SK-N-SH (cell line): ENCODE measurements around the gene FAAP20. TPM values are rescaled to one million over a fixed set of nuclear protein-coding genes. Genes with fewer than 3 reads are reported as not detected.

Experiments
- CTCF ChIA-PET: fragments of 300-600, 350-600 bp; formaldehyde crosslinking; extraction: SDS; loops from one replicate; lab custom pipeline; 2021; lab: Yijun Ruan, JAX
- POLR2A ChIA-PET: fragments of 350-600 bp; sonication (Branson Sonifier 250); formaldehyde crosslinking; extraction: SDS; loops from one replicate; lab custom pipeline; 2020; ENCODE audit warnings: antibody characterized with exemption, inconsistent platforms; lab: Yijun Ruan, JAX
- DNase-seq: peaks from one replicate; pipeline ENCODE4 v3.0.0; 2012
- H2AFZ ChIP-seq: fragments of 200-600 bp; sonication (generic); 2 replicates; pipeline ENCODE4 v1.8.1; 2016; ENCODE audit warnings: antibody characterized with exemption, mild to moderate bottlenecking, low read depth
- H3F3A ChIP-seq: fragments of 200-600 bp; sonication (generic); replicated peaks from 2 replicates; pipeline ENCODE3; 2016; ENCODE audit warnings: antibody characterized with exemption, mild to moderate bottlenecking; ENCODE audit not compliant: insufficient read depth
- H3K27ac ChIP-seq, 2 experiments: fragments of 200-500 bp in 1 of 2; fragments of 200-600 bp in 1 of 2; sonication (Bioruptor generic) in 1 of 2; sonication (generic), shearing (Covaris generic) in 1 of 2; 2 replicates each; pipeline versions ENCODE4 v1.5.1 to v1.6.1; 2014 to 2016; ENCODE audit warnings: low read depth in 2 of 2, inconsistent platforms in 1 of 2, low read length in 1 of 2, mild to moderate bottlenecking in 1 of 2, mixed read lengths in 1 of 2
- H3K27me3 ChIP-seq: fragments of 200-600 bp; sonication (generic), shearing (Covaris generic); 2 replicates; pipeline ENCODE4 v1.6.1; 2016; ENCODE audit warnings: mixed run types; ENCODE audit not compliant: insufficient read depth
- H3K36me3 ChIP-seq, 2 experiments: fragments of 200-500 bp in 1 of 2; fragments of 200-600 bp in 1 of 2; sonication (Bioruptor generic) in 1 of 2; sonication (generic) in 1 of 2; replicated peaks in 1 of 2; 2 replicates each; pipeline versions ENCODE3 to v1.5.1; 2014 to 2016; ENCODE audit warnings: low read length in 1 of 2, mild to moderate bottlenecking in 1 of 2; ENCODE audit not compliant: insufficient read depth in 2 of 2, control insufficient read depth in 1 of 2
- H3K4me1 ChIP-seq, 2 experiments: fragments of 200-500 bp in 1 of 2; fragments of 200-600 bp in 1 of 2; sonication (Bioruptor generic) in 1 of 2; sonication (generic), shearing (Covaris generic) in 1 of 2; 2 replicates each; pipeline versions ENCODE4 v1.5.1 to v1.6.1; 2014 to 2016; ENCODE audit warnings: low read depth in 1 of 2, low read length in 1 of 2, mixed run types in 1 of 2; ENCODE audit not compliant: insufficient read depth in 2 of 2, control insufficient read depth in 1 of 2
- H3K4me2 ChIP-seq: fragments of 200-600 bp; sonication (generic), shearing (Covaris generic); 2 replicates; pipeline ENCODE4 v1.6.1; 2017; ENCODE audit warnings: mixed run types
- H3K4me3 ChIP-seq, 2 experiments: fragments of 200-500 bp in 1 of 2; fragments of 200-600 bp in 1 of 2; sonication (Bioruptor generic) in 1 of 2; sonication (generic), shearing (Covaris generic) in 1 of 2; 2 replicates each; pipeline versions ENCODE4 v1.5.1 to v1.8.1; 2014 to 2016; ENCODE audit warnings: low read depth in 2 of 2, inconsistent platforms in 1 of 2, low read length in 1 of 2, mild to moderate bottlenecking in 1 of 2, mixed read lengths in 1 of 2, moderate library complexity in 1 of 2
- H3K79me2 ChIP-seq: fragments of 200-600 bp; sonication (generic); 2 replicates; pipeline ENCODE4 v1.8.1; 2017; ENCODE audit warnings: mild to moderate bottlenecking; ENCODE audit not compliant: insufficient read depth
- H3K9ac ChIP-seq: fragments of 200-600 bp; sonication (generic); 2 replicates; pipeline ENCODE4 v1.6.1; 2017; ENCODE audit warnings: mixed run types
- H3K9me2 ChIP-seq: fragments of 200-600 bp; sonication (generic); 2 replicates; pipeline ENCODE4 v1.6.1; 2017; ENCODE audit warnings: mixed run types
- H3K9me3 ChIP-seq: fragments of 200-600 bp; sonication (generic); 2 replicates; pipeline ENCODE4 v1.6.1; 2017; ENCODE audit warnings: mixed run types, mild to moderate bottlenecking, moderate library complexity
- H4K20me1 ChIP-seq: fragments of 200-600 bp; sonication (generic); 2 replicates; pipeline ENCODE4 v1.6.1; 2017; ENCODE audit warnings: mild to moderate bottlenecking, mixed run types; ENCODE audit not compliant: insufficient read depth
- EP300 ChIP-seq, 2 experiments: IDR thresholded peaks; 2 replicates each; pipeline versions ENCODE4 v1.4.0 to v1.6.1; 2012; ENCODE audit warnings: borderline replicate concordance in 1 of 2, low read depth in 1 of 2, low read length in 1 of 2
- EZH2phosphoT487 ChIP-seq: fragments of 200-600 bp; sonication (generic); IDR thresholded peaks from 2 replicates; pipeline ENCODE4 v1.6.1; 2017; ENCODE audit warnings: low read depth, mixed run types, mild to moderate bottlenecking, antibody characterized with exemption, moderate library complexity, borderline replicate concordance
- FOSL2 ChIP-seq: IDR thresholded peaks from 2 replicates; pipeline ENCODE4 v1.4.0; 2012; ENCODE audit warnings: low read depth, mild to moderate bottlenecking, moderate library complexity, borderline replicate concordance
- FOXJ3 ChIP-seq: sonication (generic); formaldehyde crosslinking; IDR thresholded peaks from 2 replicates; pipeline ENCODE4 v1.5.1; 2020; ENCODE audit warnings: mild to moderate bottlenecking, missing genetic modification reagents
- FOXM1 ChIP-seq: IDR thresholded peaks from 2 replicates; pipeline ENCODE4 v1.4.0; 2012; ENCODE audit warnings: low read depth, mild to moderate bottlenecking
- GABPA ChIP-seq: IDR thresholded peaks from 2 replicates; pipeline ENCODE4 v1.4.0; 2012; ENCODE audit warnings: low read depth, mild to moderate bottlenecking
- IRF3 ChIP-seq: fragments of 150-350 bp; IDR thresholded peaks from 2 replicates; pipeline ENCODE4 v1.6.1; 2016; ENCODE audit warnings: mild to moderate bottlenecking, low read depth, low read length
- MAX ChIP-seq: IDR thresholded peaks from 2 replicates; pipeline ENCODE4 v1.4.0; 2012; ENCODE audit warnings: low read depth
- RAD21 ChIP-seq: IDR thresholded peaks from 2 replicates; pipeline ENCODE4 v1.6.1; 2012; ENCODE audit warnings: mild to moderate bottlenecking, low read length
- RCOR1 ChIP-seq: fragments of 150-350 bp; IDR thresholded peaks from 2 replicates; pipeline ENCODE4 v1.6.1; 2017; ENCODE audit warnings: antibody characterized with exemption, low read length
- RXRA ChIP-seq: IDR thresholded peaks from 2 replicates; pipeline ENCODE4 v1.4.0; 2012; ENCODE audit warnings: low read depth, mild to moderate bottlenecking, borderline replicate concordance
- SIN3A ChIP-seq: IDR thresholded peaks from 2 replicates; pipeline ENCODE4 v1.6.1; 2012; ENCODE audit warnings: low read depth, mild to moderate bottlenecking, low read length, moderate library complexity, borderline replicate concordance
- YY1 ChIP-seq: IDR thresholded peaks from 2 replicates; pipeline ENCODE4 v1.4.0; 2012; ENCODE audit warnings: low read depth, mild to moderate bottlenecking
- WGBS: methylation state at CpG from one replicate; pipeline ENCODE4 v1.1.6; 2017; ENCODE audit warnings: low lambda C conversion rate; 5-methylcytosine and 5-hydroxymethylcytosine counted together
- polyA plus RNA-seq, 3 experiments: library from polyadenylated mRNA; depleted of rRNA; stranded (reverse); fragments of >200 nt; gene quantifications; 2 replicates each; pipeline ENCODE4 v1.2.3, GENCODE V29; 2012
- TF ChIP-seq, protein P1 (sequence below): fragments of 200-600 bp; sonication (generic); IDR thresholded peaks from 2 replicates; pipeline ENCODE4 v1.6.1; 2017; ENCODE audit warnings: antibody characterized with exemption, mild to moderate bottlenecking, moderate library complexity
- TF ChIP-seq, protein P2 (sequence below): IDR thresholded peaks from 2 replicates; pipeline ENCODE4 v1.6.1; 2012; ENCODE audit warnings: mild to moderate bottlenecking, low read depth, low read length, moderate library complexity

Gene FAAP20
- polyA plus RNA-seq, 1 of the 3 experiments (the other 2 are of a cell fraction) = 58.3 TPM

GRCh38 chr1:2158272-2158671, 36.3 kb downstream of the FAAP20 start:
- no peak for DNase-seq
- Histone ChIP-seq H3K4me1 (no peaks in the 10 kb centered on the region), H3F3A (no peaks in the 10 kb centered on the region), H4K20me1 (no peaks in the 10 kb centered on the region), H3K27ac (no peak overlapping the region), H3K79me2 (no peaks in the 10 kb centered on the region), H3K4me3 (no peak overlapping the region), H2AFZ (no peak overlapping the region), H3K9me2 (no peaks in the 10 kb centered on the region), H3K27me3 (no peaks in the 10 kb centered on the region), H3K9me3 (no peaks in the 10 kb centered on the region), H3K4me2 (no peak overlapping the region), H3K36me3 (peaks cover 0 to 4% of the 10 kb centered on the region in 2 experiments), H3K9ac (no peak overlapping the region)
- 94% methylated on average over 16 of the region's 16 CpGs for WGBS
- ChIA-PET POLR2A (no interaction called here), CTCF (interaction anchor here (1.0 to 5.5 kb wide), 2 partner anchors 16 to 18 kb away, joined by 3 to 36 read pairs; no protein-coding TSS in a partner anchor)
- TF ChIP-seq FOXM1 (no peak), IRF3 (no peak), FOSL2 (no peak), GABPA (no peak)
- TF ChIP-seq, protein P1, sequence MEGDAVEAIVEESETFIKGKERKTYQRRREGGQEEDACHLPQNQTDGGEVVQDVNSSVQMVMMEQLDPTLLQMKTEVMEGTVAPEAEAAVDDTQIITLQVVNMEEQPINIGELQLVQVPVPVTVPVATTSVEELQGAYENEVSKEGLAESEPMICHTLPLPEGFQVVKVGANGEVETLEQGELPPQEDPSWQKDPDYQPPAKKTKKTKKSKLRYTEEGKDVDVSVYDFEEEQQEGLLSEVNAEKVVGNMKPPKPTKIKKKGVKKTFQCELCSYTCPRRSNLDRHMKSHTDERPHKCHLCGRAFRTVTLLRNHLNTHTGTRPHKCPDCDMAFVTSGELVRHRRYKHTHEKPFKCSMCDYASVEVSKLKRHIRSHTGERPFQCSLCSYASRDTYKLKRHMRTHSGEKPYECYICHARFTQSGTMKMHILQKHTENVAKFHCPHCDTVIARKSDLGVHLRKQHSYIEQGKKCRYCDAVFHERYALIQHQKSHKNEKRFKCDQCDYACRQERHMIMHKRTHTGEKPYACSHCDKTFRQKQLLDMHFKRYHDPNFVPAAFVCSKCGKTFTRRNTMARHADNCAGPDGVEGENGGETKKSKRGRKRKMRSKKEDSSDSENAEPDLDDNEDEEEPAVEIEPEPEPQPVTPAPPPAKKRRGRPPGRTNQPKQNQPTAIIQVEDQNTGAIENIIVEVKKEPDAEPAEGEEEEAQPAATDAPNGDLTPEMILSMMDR = no peak

DNA sequence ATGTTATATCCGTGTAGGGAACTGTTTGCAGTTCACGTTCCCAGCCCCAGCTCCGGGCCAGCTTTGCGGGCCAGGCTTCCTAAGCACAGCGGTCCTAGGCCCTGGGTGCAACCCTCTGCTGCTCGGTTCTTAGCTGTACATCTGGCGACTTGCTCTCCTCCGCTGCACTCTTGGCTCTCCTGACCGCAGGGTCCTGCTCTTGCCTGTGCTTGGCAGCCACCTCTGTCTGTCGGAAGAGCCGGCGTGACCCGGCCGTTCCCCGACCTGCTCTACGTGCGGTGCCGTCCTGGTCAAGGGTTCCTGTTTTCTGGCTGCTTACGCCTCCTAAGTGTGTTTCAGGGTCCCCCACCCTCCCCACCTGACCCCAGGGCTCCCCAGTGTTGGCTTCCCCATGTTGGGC, 36.7 kb downstream of the FAAP20 start:
- WGBS = 91% methylated on average over 18 of the region's 19 CpGs
- Histone ChIP-seq H2AFZ (no peak overlapping the region), H3F3A (no peaks in the 10 kb centered on the region), H3K4me2 (no peak overlapping the region), H3K9me2 (no peaks in the 10 kb centered on the region), H3K36me3 (peaks cover 0 to 4% of the 10 kb centered on the region in 2 experiments), H3K4me1 (no peaks in the 10 kb centered on the region), H3K4me3 (no peak overlapping the region), H3K9ac (no peak overlapping the region), H3K27ac (no peak overlapping the region), H3K9me3 (no peaks in the 10 kb centered on the region), H3K79me2 (no peaks in the 10 kb centered on the region), H4K20me1 (no peaks in the 10 kb centered on the region), H3K27me3 (no peaks in the 10 kb centered on the region)
- TF ChIP-seq, protein P1 = no peak
- TF ChIP-seq, protein P2, sequence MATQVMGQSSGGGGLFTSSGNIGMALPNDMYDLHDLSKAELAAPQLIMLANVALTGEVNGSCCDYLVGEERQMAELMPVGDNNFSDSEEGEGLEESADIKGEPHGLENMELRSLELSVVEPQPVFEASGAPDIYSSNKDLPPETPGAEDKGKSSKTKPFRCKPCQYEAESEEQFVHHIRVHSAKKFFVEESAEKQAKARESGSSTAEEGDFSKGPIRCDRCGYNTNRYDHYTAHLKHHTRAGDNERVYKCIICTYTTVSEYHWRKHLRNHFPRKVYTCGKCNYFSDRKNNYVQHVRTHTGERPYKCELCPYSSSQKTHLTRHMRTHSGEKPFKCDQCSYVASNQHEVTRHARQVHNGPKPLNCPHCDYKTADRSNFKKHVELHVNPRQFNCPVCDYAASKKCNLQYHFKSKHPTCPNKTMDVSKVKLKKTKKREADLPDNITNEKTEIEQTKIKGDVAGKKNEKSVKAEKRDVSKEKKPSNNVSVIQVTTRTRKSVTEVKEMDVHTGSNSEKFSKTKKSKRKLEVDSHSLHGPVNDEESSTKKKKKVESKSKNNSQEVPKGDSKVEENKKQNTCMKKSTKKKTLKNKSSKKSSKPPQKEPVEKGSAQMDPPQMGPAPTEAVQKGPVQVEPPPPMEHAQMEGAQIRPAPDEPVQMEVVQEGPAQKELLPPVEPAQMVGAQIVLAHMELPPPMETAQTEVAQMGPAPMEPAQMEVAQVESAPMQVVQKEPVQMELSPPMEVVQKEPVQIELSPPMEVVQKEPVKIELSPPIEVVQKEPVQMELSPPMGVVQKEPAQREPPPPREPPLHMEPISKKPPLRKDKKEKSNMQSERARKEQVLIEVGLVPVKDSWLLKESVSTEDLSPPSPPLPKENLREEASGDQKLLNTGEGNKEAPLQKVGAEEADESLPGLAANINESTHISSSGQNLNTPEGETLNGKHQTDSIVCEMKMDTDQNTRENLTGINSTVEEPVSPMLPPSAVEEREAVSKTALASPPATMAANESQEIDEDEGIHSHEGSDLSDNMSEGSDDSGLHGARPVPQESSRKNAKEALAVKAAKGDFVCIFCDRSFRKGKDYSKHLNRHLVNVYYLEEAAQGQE = no peak
- TF ChIP-seq IRF3 = no peak
- TF ChIP-seq FOXJ3 (CRISPR knock-in tag) = no peak
- no peak for TF ChIP-seq SIN3A
- no peak for TF ChIP-seq RCOR1
- no peak for TF ChIP-seq RXRA
- no peak for TF ChIP-seq EZH2phosphoT487
- TF ChIP-seq EP300 (IDR thresholded peaks at IDR 0.05; ENCODE audit: borderline replicate concordance in 1 of 2, low read depth in 1 of 2, low read length in 1 of 2) = no peak
- TF ChIP-seq YY1 = no peak
- TF ChIP-seq RAD21 = no peak
- TF ChIP-seq MAX = no peak
- DNase-seq = no peak
- POLR2A ChIA-PET = no interaction called here
- CTCF ChIA-PET = interaction anchor here (1.0 to 5.5 kb wide), 2 partner anchors 16 to 18 kb away, joined by 3 to 36 read pairs; no protein-coding TSS in a partner anchor
